MCF 10A (cell line): Measurements from ENCODE around the gene TPST1. TPM values are rescaled to one million over a fixed set of nuclear protein-coding genes. Genes with fewer than 3 reads are reported as not detected.
"Not testable (repeated sequence)": the region's sequence is repeated elsewhere in the genome, so short reads cannot be mapped to it uniquely, and the experiment has no call there.

Experiments
- Bru-seq: library from RNA; stranded (reverse); fragments of 400-500 nt; gene quantifications from one replicate; lab custom pipeline; 2021; lab: Mats Ljungman, UMichigan
- BruChase-seq, 2 experiments: library from RNA; stranded (reverse); fragments of 400-500 nt; gene quantifications; one replicate each; lab custom pipeline; 2021; lab: Mats Ljungman, UMichigan
- BruUV-seq: library from RNA; stranded (reverse); fragments of 400-500 nt; replicated peaks from 2 replicates; lab custom pipeline; 2021; lab: Mats Ljungman, UMichigan
- CTCF ChIA-PET: fragments of 300-600 bp; sonication (Branson Sonifier 250); formaldehyde crosslinking; extraction: SDS; loops from one replicate; lab custom pipeline; 2021; ENCODE audit warnings: antibody characterized with exemption, inconsistent platforms; lab: Yijun Ruan, JAX
- POLR2A ChIA-PET: fragments of 300-600, 350-650 bp; sonication (Branson Sonifier 250); formaldehyde crosslinking; extraction: SDS; loops from one replicate; lab custom pipeline; 2020; ENCODE audit warnings: antibody characterized with exemption, inconsistent platforms; lab: Yijun Ruan, JAX
- DNase-seq: peaks from one replicate; pipeline ENCODE4 v3.0.0-alpha.2; 2018; ENCODE audit not compliant: unreplicated experiment
- H3K27ac Mint-ChIP-seq: one replicate; pipeline ENCODE4 v1.8.0; 2022; ENCODE audit warnings: mild to moderate bottlenecking, low read depth, mixed read lengths; ENCODE audit not compliant: unreplicated experiment
- H3K27me3 Mint-ChIP-seq: one replicate; pipeline ENCODE4 v1.8.0; 2022; ENCODE audit warnings: mixed read lengths; ENCODE audit not compliant: insufficient read depth, unreplicated experiment
- H3K36me3 Mint-ChIP-seq: one replicate; pipeline ENCODE4 v1.8.0; 2022; ENCODE audit warnings: mild to moderate bottlenecking, moderate library complexity, mixed read lengths; ENCODE audit not compliant: insufficient read depth, unreplicated experiment
- H3K4me1 Mint-ChIP-seq: one replicate; pipeline ENCODE4 v1.8.0; 2022; ENCODE audit warnings: mixed read lengths; ENCODE audit not compliant: insufficient read depth, unreplicated experiment
- H3K4me3 Mint-ChIP-seq: one replicate; pipeline ENCODE4 v1.8.0; 2022; ENCODE audit warnings: mild to moderate bottlenecking, moderate library complexity, mixed read lengths; ENCODE audit not compliant: unreplicated experiment
- H3K9me3 Mint-ChIP-seq: one replicate; pipeline ENCODE4 v1.8.0; 2022; ENCODE audit warnings: mixed read lengths; ENCODE audit not compliant: unreplicated experiment
- CTCF ChIP-seq: fragments of 200-600 bp; IDR thresholded peaks from one replicate; pipeline ENCODE4 v1.8.0; 2022; ENCODE audit warnings: antibody characterized with exemption, mild to moderate bottlenecking; ENCODE audit not compliant: unreplicated experiment
- intact Hi-C: fragments of 100-400 bp; cut with micrococcal nuclease; formaldehyde crosslinking; loops from 2 replicates; pipeline ENCODE4 v1.14.1; 2022
- long read RNA-seq: library from polyadenylated mRNA; stranded (forward); transcript quantifications from one replicate; pipeline ENCODE4 v2.0.0, GENCODE V29; 2022
- total RNA-seq: library from RNA; stranded (reverse); gene quantifications from 2 replicates; pipeline ENCODE4 v1.2.3, GENCODE V29; 2022

The TPST1 gene
- 3.2 and 8.7 TPM in 2 replicates for total RNA-seq
- percentile 52 among the genes with signal in this experiment for Bru-seq, nascent RNA
- BruChase-seq, experiment 1, labeled RNA remaining after a 6-hour chase: percentile 45 among the genes with signal in this experiment
- BruChase-seq, experiment 2, labeled RNA remaining after a 2-hour chase: percentile 48 among the genes with signal in this experiment
- long read RNA-seq, transcript TPST1-201 (6 exons, 2,116 nt): major isoform, 6 of 40 reads
- long read RNA-seq, partial matches to known transcripts: 1 of 40 reads
- long read RNA-seq, other reads (novel, unspliced or antisense): 33 of 40 reads

GRCh38 chr7:66204822-66205740, at the start of gene TPST1:
TPST1 (plus strand) TSS chr7:66205334; CDS start chr7:66240426, 35,092 bp downstream.
- no peaks in the 10 kb centered on the region for H3K36me3 Mint-ChIP-seq
- ChIA-PET CTCF (interaction anchor here (0.5 to 1.8 kb wide), 8 partner anchors 48 to 383 kb away, joined by 3 to 5 read pairs (median 3); no protein-coding TSS in a partner anchor), POLR2A (interaction anchor here (0.7 to 1.2 kb wide), 9 partner anchors 26 to 310 kb away, joined by 3 to 4 read pairs (median 3); no protein-coding TSS in a partner anchor)
- BruUV-seq: no TSS peak
- H3K4me1 Mint-ChIP-seq: peaks cover 22% of the 10 kb centered on the region
- H3K4me3 Mint-ChIP-seq: peak within 1 kb of the TSS; percentile 77
- no peaks in the 10 kb centered on the region for H3K9me3 Mint-ChIP-seq
- H3K27me3 Mint-ChIP-seq: peaks cover 8% of the 10 kb centered on the region
- H3K27ac Mint-ChIP-seq: peak within 1 kb of the TSS; percentile 59
- peak; percentile 69 for DNase-seq
- intact Hi-C loops: no loop called here
- peak; percentile 34 for TF ChIP-seq CTCF

- CTCF ChIA-PET: interaction anchor here (0.5 to 1.0 kb wide), 3 partner anchors 15 to 582 kb away, joined by 3 to 5 read pairs (median 4); no protein-coding TSS in a partner anchor
- H3K36me3 Mint-ChIP-seq: peaks cover 70% of the 10 kb centered on the region
These were observed 49.1 kb upstream of the TPST1 start for GRCh38 chr7:66156035-66156434.

GRCh38 chr7:66157060-66157459, 48.1 kb upstream of the TPST1 start:
- Mint-ChIP-seq H3K4me1 (no peaks in the 10 kb centered on the region), H3K27ac (no peak overlapping the region), H3K27me3 (no peaks in the 10 kb centered on the region), H3K9me3 (no peaks in the 10 kb centered on the region), H3K4me3 (no peak overlapping the region), H3K36me3 (peaks cover 63% of the 10 kb centered on the region)
- ChIA-PET CTCF (interaction anchor here (0.7 kb wide), 1 partner anchor 334 kb away, joined by 3 read pairs; no protein-coding TSS in a partner anchor), POLR2A (no interaction called here)
- no peak for DNase-seq
- intact Hi-C loops: no loop called here
- BruUV-seq: no TSS peak
- no peak for TF ChIP-seq CTCF

More at GRCh38 chr7:66156035-66156434, 49.1 kb upstream of the TPST1 start:
- H3K9me3 Mint-ChIP-seq, BruUV-seq, H3K4me1 Mint-ChIP-seq, H3K27ac Mint-ChIP-seq, intact Hi-C loops, DNase-seq, H3K27me3 Mint-ChIP-seq, H3K4me3 Mint-ChIP-seq: not testable (repeated sequence)
- POLR2A ChIA-PET: interaction anchor here (0.7 kb wide), 1 partner anchor 858 kb away, joined by 3 read pairs; no protein-coding TSS in a partner anchor

- ChIA-PET POLR2A (no interaction called here), CTCF (interaction anchor here (0.7 to 1.1 kb wide), 3 partner anchors 9 to 15 kb away, joined by 3 to 5 read pairs (median 3); no protein-coding TSS in a partner anchor)
- no peaks in the 10 kb centered on the region for H3K9me3 Mint-ChIP-seq
- H3K36me3 Mint-ChIP-seq: peaks cover 15% of the 10 kb centered on the region
- no peaks in the 10 kb centered on the region for H3K4me1 Mint-ChIP-seq
- intact Hi-C loops: no loop called here
- BruUV-seq: no TSS peak
- H3K27me3 Mint-ChIP-seq: no peaks in the 10 kb centered on the region
- no peak overlapping the region for H3K4me3 Mint-ChIP-seq
- no peak for TF ChIP-seq CTCF
- H3K27ac Mint-ChIP-seq: no peak overlapping the region
- no peak for DNase-seq
These were observed 42.5 kb upstream of the TPST1 start for GRCh38 chr7:66162622-66163021.
